ENCODE results near the gene CORO1C. TPM values are rescaled to one million over a fixed set of nuclear protein-coding genes. Genes with fewer than 3 reads are reported as not detected.

CORO1C gene
- total and polyA plus RNA-seq, 9 of the 15 experiments (the other 6 are each of a cell fraction or from before 2014, with no cell fraction given) = 55.2 to 280 (median 150) TPM

- TF ChIP-seq, protein P1, sequence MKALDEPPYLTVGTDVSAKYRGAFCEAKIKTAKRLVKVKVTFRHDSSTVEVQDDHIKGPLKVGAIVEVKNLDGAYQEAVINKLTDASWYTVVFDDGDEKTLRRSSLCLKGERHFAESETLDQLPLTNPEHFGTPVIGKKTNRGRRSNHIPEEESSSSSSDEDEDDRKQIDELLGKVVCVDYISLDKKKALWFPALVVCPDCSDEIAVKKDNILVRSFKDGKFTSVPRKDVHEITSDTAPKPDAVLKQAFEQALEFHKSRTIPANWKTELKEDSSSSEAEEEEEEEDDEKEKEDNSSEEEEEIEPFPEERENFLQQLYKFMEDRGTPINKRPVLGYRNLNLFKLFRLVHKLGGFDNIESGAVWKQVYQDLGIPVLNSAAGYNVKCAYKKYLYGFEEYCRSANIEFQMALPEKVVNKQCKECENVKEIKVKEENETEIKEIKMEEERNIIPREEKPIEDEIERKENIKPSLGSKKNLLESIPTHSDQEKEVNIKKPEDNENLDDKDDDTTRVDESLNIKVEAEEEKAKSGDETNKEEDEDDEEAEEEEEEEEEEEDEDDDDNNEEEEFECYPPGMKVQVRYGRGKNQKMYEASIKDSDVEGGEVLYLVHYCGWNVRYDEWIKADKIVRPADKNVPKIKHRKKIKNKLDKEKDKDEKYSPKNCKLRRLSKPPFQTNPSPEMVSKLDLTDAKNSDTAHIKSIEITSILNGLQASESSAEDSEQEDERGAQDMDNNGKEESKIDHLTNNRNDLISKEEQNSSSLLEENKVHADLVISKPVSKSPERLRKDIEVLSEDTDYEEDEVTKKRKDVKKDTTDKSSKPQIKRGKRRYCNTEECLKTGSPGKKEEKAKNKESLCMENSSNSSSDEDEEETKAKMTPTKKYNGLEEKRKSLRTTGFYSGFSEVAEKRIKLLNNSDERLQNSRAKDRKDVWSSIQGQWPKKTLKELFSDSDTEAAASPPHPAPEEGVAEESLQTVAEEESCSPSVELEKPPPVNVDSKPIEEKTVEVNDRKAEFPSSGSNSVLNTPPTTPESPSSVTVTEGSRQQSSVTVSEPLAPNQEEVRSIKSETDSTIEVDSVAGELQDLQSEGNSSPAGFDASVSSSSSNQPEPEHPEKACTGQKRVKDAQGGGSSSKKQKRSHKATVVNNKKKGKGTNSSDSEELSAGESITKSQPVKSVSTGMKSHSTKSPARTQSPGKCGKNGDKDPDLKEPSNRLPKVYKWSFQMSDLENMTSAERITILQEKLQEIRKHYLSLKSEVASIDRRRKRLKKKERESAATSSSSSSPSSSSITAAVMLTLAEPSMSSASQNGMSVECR (CRISPR knock-in tag; IDR thresholded peaks at IDR 0.05) = no peak
- no peak for TF ChIP-seq CEBPG (CRISPR knock-in tag; IDR thresholded peaks at IDR 0.05)
- no peak for TF ChIP-seq CEBPG (tag; conservative IDR thresholded peaks at IDR 0.05 in 1 of 2, IDR thresholded peaks at IDR 0.05 in 1 of 2)
- TF ChIP-seq ZNF277 (CRISPR knock-in tag; IDR thresholded peaks at IDR 0.05; ENCODE audit: borderline replicate concordance) = no peak
- TF ChIP-seq NR2C2 (CRISPR knock-in tag; IDR thresholded peaks at IDR 0.05) = no peak
- no peak for TF ChIP-seq NR2C2 (tag; IDR thresholded peaks at IDR 0.05)
- TF ChIP-seq MAZ (CRISPR knock-in tag; conservative IDR thresholded peaks at IDR 0.05 in 1 of 2, IDR thresholded peaks at IDR 0.05 in 1 of 2) = peak in 1 of 2 experiments; percentile 73; a peak in 2 of 4 replicates
- no peak for TF ChIP-seq MTA1 (IDR thresholded peaks at IDR 0.05; ENCODE audit: borderline replicate concordance)
- TF ChIP-seq ZNF133 (CRISPR knock-in tag; IDR thresholded peaks at IDR 0.05) = no peak
- TF ChIP-seq CBX3 (IDR thresholded peaks at IDR 0.05; ENCODE audit: borderline replicate concordance in 1 of 2, low read length in 2 of 2) = peak in 1 of 2 experiments; percentile 49; a peak in 1 of 3 replicates
- TF ChIP-seq NR0B1 (IDR thresholded peaks at IDR 0.05; ENCODE audit: partially characterized antibody) = no peak
- peak in 1 of 3 experiments; percentile 33 for TF ChIP-seq YY1 (IDR thresholded peaks at IDR 0.05; ENCODE audit: borderline replicate concordance in 1 of 3, control insufficient read depth in 1 of 3, extremely low read depth in 1 of 3, insufficient read depth in 3 of 3, insufficient read length in 1 of 3, insufficient replicate concordance in 2 of 3, low read depth in 1 of 3, low read length in 2 of 3)
- TF ChIP-seq SETDB1 (IDR thresholded peaks at IDR 0.05; ENCODE audit: low read length) = no peak
- TF ChIP-seq HMGXB4 (CRISPR knock-in tag; IDR thresholded peaks at IDR 0.05) = no peak
- no peak for TF ChIP-seq KAT8 (IDR thresholded peaks at IDR 0.05; ENCODE audit: low read depth)
- TF ChIP-seq KDM4B (IDR thresholded peaks at IDR 0.05; ENCODE audit: borderline replicate concordance in 2 of 2, low read depth in 1 of 2) = no peak
- no peak for TF ChIP-seq EHMT2 (IDR thresholded peaks at IDR 0.05)
Observed at GRCh38 chr12:108618079-108618952, 113.0 kb downstream of the CORO1C start (continued).
